GM18858 (cell line): Measurements from ENCODE around the gene AMACR.
"Not testable (repeated sequence)": the region's sequence is repeated elsewhere in the genome, so short reads cannot be mapped to it uniquely, and the experiment has no call there.

Source experiments
- ATAC-seq: cut with Tn5 transposase; IDR thresholded peaks from one replicate; pipeline ENCODE4 v1.9.1; 2021; ENCODE audit not compliant: unreplicated experiment

Gene AMACR

GRCh38 chr5:33973271-33973670 lies 34.6 kb downstream of the AMACR start:
- ATAC-seq: no peak

- ATAC-seq: peak; percentile 58
These were observed 38.0 kb downstream of the AMACR start for GRCh38 chr5:33969572-33970452.

GRCh38 chr5:33968211-33969005 lies 39.4 kb downstream of the AMACR start:
- no peak for ATAC-seq

- ATAC-seq: no peak
These were observed 41.0 kb downstream of the AMACR start for GRCh38 chr5:33966805-33967204.

GRCh38 chr5:33964132-33964700 lies 43.6 kb downstream of the AMACR start:
- no peak for ATAC-seq

- no peak for ATAC-seq
These were observed 49.7 kb downstream of the AMACR start for GRCh38 chr5:33958176-33958575.

- ATAC-seq: no peak
These were observed 50.2 kb downstream of the AMACR start for GRCh38 chr5:33957577-33958150.

GRCh38 chr5:33952175-33952574 lies 55.7 kb downstream of the AMACR start:
- ATAC-seq: not testable (repeated sequence)

- no peak for ATAC-seq
These were observed 63.2 kb downstream of the AMACR start for GRCh38 chr5:33944543-33945132.

GRCh38 chr5:33941090-33941489 lies 66.8 kb downstream of the AMACR start:
- no peak for ATAC-seq

GRCh38 chr5:33939556-33940262 lies 68.1 kb downstream of the AMACR start:
- no peak for ATAC-seq

- ATAC-seq: no peak
These were observed 69.0 kb downstream of the AMACR start for GRCh38 chr5:33938881-33939280.

GRCh38 chr5:33938507-33938796 lies 69.4 kb downstream of the AMACR start:
- no peak for ATAC-seq

GRCh38 chr5:33937707-33938506 lies 69.9 kb downstream of the AMACR start:
- ATAC-seq: no peak

- ATAC-seq: no peak
These were observed 70.7 kb downstream of the AMACR start for GRCh38 chr5:33937017-33937706.

GRCh38 chr5:33936381-33937016 lies 71.4 kb downstream of the AMACR start, which contains the start of gene RXFP3:
RXFP3 (plus strand) TSS chr5:33936386; CDS start chr5:33936741, 355 bp downstream.
- no peak for ATAC-seq
